Keratinocyte (primary cell): Measurements from ENCODE around the gene TINCR. TPM values are rescaled to one million over a fixed set of nuclear protein-coding genes. Genes with fewer than 3 reads are reported as not detected.

Experiments
- DNase-seq: peaks from one replicate; pipeline ENCODE4 v3.0.0-alpha.2; 2011; ENCODE audit warnings: low read depth, missing footprints, low spot score
- FAIRE-seq: peaks from 2 replicates; lab custom pipeline; 2011; peaks lifted over from hg19 to GRCh38; lab: Jason Lieb, UNC
- H2AFZ ChIP-seq: 2 replicates; pipeline ENCODE4 v1.6.0; 2012; ENCODE audit warnings: low read length, control low read depth, inconsistent platforms; ENCODE audit not compliant: control insufficient read depth
- H3K27ac ChIP-seq: 2 replicates; pipeline ENCODE4 v1.5.1; 2011; ENCODE audit warnings: low read length; ENCODE audit not compliant: control insufficient read depth, insufficient read depth
- H3K27me3 ChIP-seq: 3 replicates; pipeline ENCODE4 v1.6.0; 2011; ENCODE audit warnings: low read length; ENCODE audit not compliant: control insufficient read depth, insufficient read depth; ENCODE audit errors: extremely low read depth
- H3K36me3 ChIP-seq, 2 experiments: 2 replicates in 1 of 2; 3 replicates in 1 of 2; pipeline ENCODE4 v1.5.1; 2011; ENCODE audit warnings: low read length in 2 of 2, mild to moderate bottlenecking in 1 of 2; ENCODE audit not compliant: control insufficient read depth in 2 of 2, insufficient read depth in 2 of 2; ENCODE audit errors: extremely low read depth in 1 of 2
- H3K4me1 ChIP-seq: 3 replicates; pipeline ENCODE4 v1.5.1; 2011; ENCODE audit warnings: low read length; ENCODE audit not compliant: control insufficient read depth, insufficient read depth; ENCODE audit errors: extremely low read depth
- H3K4me2 ChIP-seq: 3 replicates; pipeline ENCODE4 v1.6.0; 2011; ENCODE audit warnings: low read depth, low read length; ENCODE audit not compliant: control insufficient read depth, insufficient read depth; ENCODE audit errors: extremely low read depth
- H3K4me3 ChIP-seq, 3 experiments: fragments of 200-600 bp in 1 of 3; sonication (generic) in 1 of 3; 2 replicates in 2 of 3; 3 replicates in 1 of 3; pipeline ENCODE4 v1.5.1; 2011 to 2016; ENCODE audit warnings: low read length in 3 of 3, mild to moderate bottlenecking in 3 of 3, control low read depth in 2 of 3, inconsistent platforms in 1 of 3, low read depth in 1 of 3, mixed read lengths in 1 of 3, mixed run types in 1 of 3, moderate library complexity in 1 of 3; ENCODE audit not compliant: control insufficient read depth in 2 of 3, insufficient read depth in 2 of 3; ENCODE audit errors: extremely low read depth in 1 of 3
- H3K79me2 ChIP-seq: 2 replicates; pipeline ENCODE4 v1.6.0; 2012; ENCODE audit warnings: low read length; ENCODE audit not compliant: control insufficient read depth, insufficient read depth
- H3K9ac ChIP-seq: 3 replicates; pipeline ENCODE4 v1.6.0; 2011; ENCODE audit warnings: low read length; ENCODE audit not compliant: control insufficient read depth, insufficient read depth; ENCODE audit errors: extremely low read depth
- H3K9me1 ChIP-seq: 3 replicates; pipeline ENCODE4 v1.6.0; 2011; ENCODE audit warnings: low read length; ENCODE audit not compliant: control insufficient read depth, insufficient read depth; ENCODE audit errors: extremely low read depth
- H3K9me3 ChIP-seq: 2 replicates; pipeline ENCODE4 v1.5.1; 2012; ENCODE audit warnings: low read depth, low read length; ENCODE audit not compliant: control insufficient read depth
- H4K20me1 ChIP-seq: 3 replicates; pipeline ENCODE4 v1.6.0; 2011; ENCODE audit warnings: low read length; ENCODE audit not compliant: control insufficient read depth, insufficient read depth; ENCODE audit errors: extremely low read depth
- CTCF ChIP-seq, 3 experiments: IDR thresholded peaks in 1 of 3; conservative IDR thresholded peaks in 1 of 3; optimal IDR thresholded peaks in 1 of 3; 2 replicates in 2 of 3; 3 replicates in 1 of 3; pipeline versions ENCODE3 to v1.5.1; 2011; ENCODE audit warnings: low read length in 3 of 3, mild to moderate bottlenecking in 3 of 3, moderate library complexity in 2 of 3, control low read depth in 1 of 3, inconsistent platforms in 1 of 3; ENCODE audit not compliant: insufficient read depth in 2 of 3; ENCODE audit errors: extremely low read depth in 1 of 3
- EZH2 ChIP-seq: IDR thresholded peaks from one replicate; pipeline ENCODE4 v1.6.1; 2012; ENCODE audit warnings: inconsistent platforms, mild to moderate bottlenecking, low read length, moderate library complexity
- dilution Hi-C: fragments of 300-500 bp; cut with MboI; formaldehyde crosslinking; loops from one replicate; pipeline ENCODE4 v1.7.0; 2020; ENCODE audit warnings: low sequenced_read_pairs; ENCODE audit not compliant: extremely low pct_ligation_motif_present
- polyA plus RNA-seq, 5 experiments: library from polyadenylated mRNA; depleted of rRNA in 3 of 5; stranded (reverse) in 3 of 5; stranded (forward) in 1 of 5; unstranded in 1 of 5; fragments of >200 nt; gene quantifications; 1 replicate in 1 of 5; 2 replicates in 3 of 5; 3 replicates in 1 of 5; pipeline versions ENCODE4 v1.2.1 to v1.2.3, GENCODE V29; 2011 to 2012; ENCODE audit warnings: missing spikeins in 2 of 5, low read depth in 1 of 5, low replicate concordance in 1 of 5

Gene TINCR
- polyA plus RNA-seq, 1 donor (not counting 4 experiments of a cell fraction or from before 2014, with no cell fraction given), result 9.7 TPM

GRCh38 chr19:5580161-5580571 lies 12.4 kb upstream of the TINCR start:
- Histone ChIP-seq H3K4me2 (no peak overlapping the region), H3K27me3 (no peaks in the 10 kb centered on the region), H3K27ac (no peak overlapping the region), H3K4me1 (peaks cover 5% of the 10 kb centered on the region), H3K79me2 (no peaks in the 10 kb centered on the region), H3K9me3 (no peaks in the 10 kb centered on the region), H3K9ac (no peak overlapping the region), H3K4me3 (no peak overlapping the region), H4K20me1 (no peaks in the 10 kb centered on the region), H3K36me3 (peaks cover 0 to 4% of the 10 kb centered on the region in 2 experiments), H3K9me1 (no peaks in the 10 kb centered on the region), H2AFZ (no peak overlapping the region)
- FAIRE-seq (no peak), DNase-seq (no peak)
- TF ChIP-seq CTCF (optimal IDR thresholded peaks at IDR 0.05 in 1 of 3, IDR thresholded peaks at IDR 0.05 in 1 of 3, conservative IDR thresholded peaks at IDR 0.05 in 1 of 3; ENCODE audit: extremely low read depth in 1 of 3, insufficient read depth in 2 of 3, low read length in 3 of 3) (no peak), EZH2 (no peak)
- dilution Hi-C loops, result no loop called here

GRCh38 chr19:5579697-5580096 lies 11.9 kb upstream of the TINCR start:
- H3K27me3 ChIP-seq, result no peaks in the 10 kb centered on the region
- FAIRE-seq (no peak), DNase-seq (no peak)
- H3K9me1 ChIP-seq, result no peaks in the 10 kb centered on the region
- dilution Hi-C loops, result no loop called here
- H3K9ac ChIP-seq, result no peak overlapping the region
- no peaks in the 10 kb centered on the region for H4K20me1 ChIP-seq
- peaks cover 5% of the 10 kb centered on the region for H3K4me1 ChIP-seq
- no peak overlapping the region for H2AFZ ChIP-seq
- TF ChIP-seq CTCF (optimal IDR thresholded peaks at IDR 0.05 in 1 of 3, IDR thresholded peaks at IDR 0.05 in 1 of 3, conservative IDR thresholded peaks at IDR 0.05 in 1 of 3; ENCODE audit: extremely low read depth in 1 of 3, insufficient read depth in 2 of 3, low read length in 3 of 3) (no peak), EZH2 (no peak)
- H3K9me3 ChIP-seq, result no peaks in the 10 kb centered on the region
- H3K4me3 ChIP-seq, result no peak overlapping the region
- peaks cover 0 to 4% of the 10 kb centered on the region in 2 experiments for H3K36me3 ChIP-seq
- H3K27ac ChIP-seq, result no peak overlapping the region
- no peaks in the 10 kb centered on the region for H3K79me2 ChIP-seq
- no peak overlapping the region for H3K4me2 ChIP-seq
